ENCODE data around the gene TNFAIP2.

DNA sequence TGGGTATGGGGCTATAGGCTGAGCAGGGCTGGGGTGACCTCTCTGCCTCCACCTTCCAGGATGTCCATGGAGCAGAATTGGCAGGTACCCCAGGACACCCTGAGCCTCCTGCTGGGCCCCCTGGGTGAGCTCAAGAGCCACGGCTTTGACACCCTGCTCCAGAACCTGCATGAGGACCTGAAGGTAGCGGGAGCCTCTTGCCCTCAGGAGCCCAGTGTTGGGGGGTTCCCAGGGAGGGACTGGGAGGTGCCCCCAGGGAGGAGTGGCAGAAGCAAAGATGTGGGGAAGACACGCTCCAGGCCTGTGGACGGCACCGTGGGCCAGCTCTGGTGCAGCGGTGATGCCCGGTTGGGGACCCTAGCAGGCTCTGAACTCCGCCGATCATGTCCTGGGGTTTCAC, 8.3 kb downstream of the TNFAIP2 start:
- TF ChIP-seq, protein P1, sequence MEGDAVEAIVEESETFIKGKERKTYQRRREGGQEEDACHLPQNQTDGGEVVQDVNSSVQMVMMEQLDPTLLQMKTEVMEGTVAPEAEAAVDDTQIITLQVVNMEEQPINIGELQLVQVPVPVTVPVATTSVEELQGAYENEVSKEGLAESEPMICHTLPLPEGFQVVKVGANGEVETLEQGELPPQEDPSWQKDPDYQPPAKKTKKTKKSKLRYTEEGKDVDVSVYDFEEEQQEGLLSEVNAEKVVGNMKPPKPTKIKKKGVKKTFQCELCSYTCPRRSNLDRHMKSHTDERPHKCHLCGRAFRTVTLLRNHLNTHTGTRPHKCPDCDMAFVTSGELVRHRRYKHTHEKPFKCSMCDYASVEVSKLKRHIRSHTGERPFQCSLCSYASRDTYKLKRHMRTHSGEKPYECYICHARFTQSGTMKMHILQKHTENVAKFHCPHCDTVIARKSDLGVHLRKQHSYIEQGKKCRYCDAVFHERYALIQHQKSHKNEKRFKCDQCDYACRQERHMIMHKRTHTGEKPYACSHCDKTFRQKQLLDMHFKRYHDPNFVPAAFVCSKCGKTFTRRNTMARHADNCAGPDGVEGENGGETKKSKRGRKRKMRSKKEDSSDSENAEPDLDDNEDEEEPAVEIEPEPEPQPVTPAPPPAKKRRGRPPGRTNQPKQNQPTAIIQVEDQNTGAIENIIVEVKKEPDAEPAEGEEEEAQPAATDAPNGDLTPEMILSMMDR (IDR thresholded peaks at IDR 0.05), result no peak
- TF ChIP-seq EP300 (IDR thresholded peaks at IDR 0.05), result no peak
- no peak for TF ChIP-seq POLR2A (IDR thresholded peaks at IDR 0.05)

Measured in ovary (tissue), 3 donors.